Measurements from ENCODE around the gene TMEM165. TPM values are rescaled to one million over a fixed set of nuclear protein-coding genes. Genes with fewer than 3 reads are reported as not detected.

TMEM165 gene
- total RNA-seq, 1 donor from 2014 or later, result 95.4 TPM

GRCh38 chr4:55398966-55399365 is 3.2 kb downstream of the TMEM165 start:
- intact Hi-C loops (cut with micrococcal nuclease), result loop anchor here (2.0 to 10.0 kb wide), 4 partner anchors 14 to 1508 kb away; partner anchors contain the start of gene REST

GRCh38 chr4:55399581-55399980 is 3.8 kb downstream of the TMEM165 start:
- intact Hi-C loops (cut with micrococcal nuclease), result loop anchor here (2.0 to 10.0 kb wide), 4 partner anchors 13 to 1508 kb away; partner anchors contain the start of gene REST

DNA sequence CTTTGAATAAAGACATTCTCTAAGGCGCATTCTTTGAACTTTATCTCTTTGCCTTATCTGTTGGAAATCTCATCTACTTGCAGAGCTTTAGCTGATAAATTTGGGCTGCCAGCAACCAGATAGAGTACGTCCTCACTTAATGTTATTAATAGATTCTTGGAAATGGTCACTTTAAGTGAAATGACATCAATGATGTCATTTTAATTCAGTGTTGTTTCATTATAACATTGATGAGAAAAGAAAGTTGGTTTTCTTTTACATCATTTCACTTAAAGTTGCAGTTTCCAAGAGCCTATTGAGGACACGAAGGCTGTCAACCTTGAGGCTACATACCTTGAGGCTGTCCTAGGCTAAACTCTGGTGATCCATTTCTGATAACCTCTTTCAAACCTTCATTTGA is 9.3 kb downstream of the TMEM165 start:
- intact Hi-C loops (cut with micrococcal nuclease), result no loop called here

DNA sequence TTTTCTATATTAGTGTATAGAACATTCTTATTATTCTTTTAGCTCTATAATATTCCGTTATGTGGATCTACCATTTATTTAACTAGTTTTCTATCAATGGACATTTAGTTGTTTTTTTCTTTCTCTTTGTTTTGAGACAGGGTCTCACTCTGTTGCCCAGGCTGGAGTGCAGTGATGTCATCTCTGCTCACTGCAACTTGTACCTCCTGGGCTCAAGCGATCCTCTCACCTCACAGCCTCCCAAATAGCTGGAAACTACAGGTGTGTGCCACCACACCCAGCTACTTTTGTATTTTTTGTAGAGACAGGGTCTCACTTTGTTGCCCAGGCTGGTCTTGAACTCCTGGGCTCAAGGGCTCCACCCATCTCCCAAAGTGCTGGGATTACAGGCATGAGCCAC is 10.8 kb downstream of the TMEM165 start:
- intact Hi-C loops (cut with micrococcal nuclease), result no loop called here

- intact Hi-C loops (cut with micrococcal nuclease), result no loop called here
These were observed 11.4 kb downstream of the TMEM165 start for GRCh38 chr4:55407119-55407518.

- intact Hi-C loops (cut with micrococcal nuclease), result no loop called here
These were observed 12.0 kb downstream of the TMEM165 start for GRCh38 chr4:55407764-55408163.

DNA sequence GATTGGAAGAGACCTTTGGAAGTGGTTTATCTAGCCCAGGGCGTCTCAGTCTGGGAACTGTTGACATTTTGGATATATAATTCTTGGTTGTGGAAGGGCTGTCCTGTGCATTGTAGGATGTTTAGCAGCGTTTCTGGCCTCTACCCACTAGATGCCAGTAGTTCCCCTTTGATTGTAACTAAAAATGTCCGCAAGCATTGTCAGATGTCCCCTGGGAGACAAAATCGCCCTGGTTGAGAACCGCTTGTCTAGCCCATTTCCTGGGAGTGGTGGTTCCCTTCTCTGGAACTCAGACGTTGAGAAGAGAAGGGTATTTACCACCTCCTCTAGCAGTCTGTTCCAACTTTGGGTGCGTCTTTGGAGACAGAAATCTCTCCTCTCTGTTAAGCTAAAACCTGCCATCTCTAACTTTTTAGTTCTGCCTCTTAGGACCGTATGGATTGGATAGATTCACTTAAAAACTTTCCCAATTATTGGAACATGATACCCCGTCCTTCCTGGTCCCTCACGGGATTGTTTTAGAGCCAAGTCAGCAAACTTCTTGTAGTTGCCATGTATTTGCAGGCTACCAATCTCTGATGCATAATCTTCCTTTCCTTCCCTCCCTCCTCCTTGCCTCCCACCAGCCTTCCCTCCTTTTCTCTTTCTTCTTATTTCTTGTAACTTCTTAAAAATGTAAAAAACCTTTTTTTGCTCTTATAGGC is 13.9 kb downstream of the TMEM165 start:
- intact Hi-C loops (cut with micrococcal nuclease), result no loop called here

GRCh38 chr4:55410431-55410830 is 14.7 kb downstream of the TMEM165 start:
- intact Hi-C loops (cut with micrococcal nuclease), result no loop called here

DNA sequence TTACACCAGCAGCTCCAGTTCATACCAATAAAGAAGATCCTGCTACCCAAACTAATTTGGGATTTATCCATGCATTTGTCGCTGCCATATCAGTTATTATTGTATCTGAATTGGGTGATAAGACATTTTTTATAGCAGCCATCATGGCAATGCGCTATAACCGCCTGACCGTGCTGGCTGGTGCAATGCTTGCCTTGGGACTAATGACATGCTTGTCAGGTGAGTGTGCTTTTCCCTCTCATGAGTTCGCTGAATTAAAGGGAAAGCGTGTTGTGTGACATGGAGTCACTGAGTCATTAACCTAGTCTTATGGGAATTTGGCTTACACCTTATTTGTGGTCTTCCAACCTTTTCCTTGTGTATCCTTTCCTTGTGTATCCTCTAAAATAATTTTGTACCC is 15.9 kb downstream of the TMEM165 start:
- intact Hi-C loops (cut with micrococcal nuclease), result loop anchor here (2.0 kb wide), 1 partner anchor 13 kb away; no protein-coding TSS in a partner anchor

GRCh38 chr4:55416176-55416575 is 20.4 kb downstream of the TMEM165 start:
- intact Hi-C loops (cut with micrococcal nuclease), result no loop called here

DNA sequence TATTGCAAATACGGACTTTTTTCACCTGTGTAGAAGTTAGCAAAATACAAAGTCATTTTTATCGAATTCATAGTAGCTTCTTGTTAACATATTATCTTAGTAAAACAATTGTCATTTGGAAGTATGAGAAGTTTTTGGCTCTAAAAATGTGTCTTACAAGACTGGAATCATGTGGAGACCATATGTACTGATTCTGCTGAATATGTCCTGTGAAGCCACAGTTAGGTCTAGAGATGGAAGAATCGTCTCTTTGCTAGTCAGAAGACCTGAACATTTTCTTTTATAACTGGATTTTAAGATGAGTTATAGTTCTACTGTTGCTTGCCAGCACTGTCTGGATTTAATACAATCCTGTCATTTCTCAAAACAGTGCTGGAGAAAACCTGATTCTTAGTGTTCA is 29.0 kb downstream of the TMEM165 start:
- intact Hi-C loops (cut with micrococcal nuclease), result no loop called here

DNA sequence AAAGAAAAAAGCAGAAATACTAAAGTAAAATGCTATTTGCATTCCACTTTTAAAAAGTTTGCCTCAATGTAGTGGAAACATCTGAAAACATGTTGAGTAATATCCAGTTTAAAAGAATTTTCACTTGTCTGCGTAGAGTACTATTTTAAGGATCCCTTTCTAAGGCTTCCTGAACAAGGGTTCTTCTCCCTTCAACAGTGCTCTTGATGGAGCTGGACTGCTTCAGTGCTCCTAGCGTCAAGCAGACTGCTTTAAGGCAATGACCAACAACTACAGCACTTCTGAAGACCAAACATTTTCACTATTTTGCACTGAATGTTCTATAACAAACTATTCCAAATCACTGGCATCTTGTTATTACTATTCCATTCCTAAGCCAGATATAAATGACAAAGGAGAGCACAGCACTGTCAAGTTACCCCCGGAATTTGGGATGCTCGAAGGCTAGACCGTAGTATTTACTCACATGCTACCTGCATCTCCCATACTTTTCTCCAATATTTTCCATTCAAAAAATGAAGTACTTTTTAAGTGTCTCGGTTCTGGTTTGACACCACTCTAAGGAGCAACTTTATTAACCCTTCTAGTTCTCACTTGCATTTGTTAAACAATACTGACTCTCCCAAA is 36.1 kb downstream of the TMEM165 start:
- intact Hi-C loops (cut with micrococcal nuclease), result no loop called here

- intact Hi-C loops (cut with micrococcal nuclease), result loop anchor here (1.0 to 5.0 kb wide), 3 partner anchors 88 to 417 kb away; partner anchors contain the start of genes CLOCK and EXOC1
These were observed 39.5 kb downstream of the TMEM165 start for GRCh38 chr4:55435141-55435841.

DNA sequence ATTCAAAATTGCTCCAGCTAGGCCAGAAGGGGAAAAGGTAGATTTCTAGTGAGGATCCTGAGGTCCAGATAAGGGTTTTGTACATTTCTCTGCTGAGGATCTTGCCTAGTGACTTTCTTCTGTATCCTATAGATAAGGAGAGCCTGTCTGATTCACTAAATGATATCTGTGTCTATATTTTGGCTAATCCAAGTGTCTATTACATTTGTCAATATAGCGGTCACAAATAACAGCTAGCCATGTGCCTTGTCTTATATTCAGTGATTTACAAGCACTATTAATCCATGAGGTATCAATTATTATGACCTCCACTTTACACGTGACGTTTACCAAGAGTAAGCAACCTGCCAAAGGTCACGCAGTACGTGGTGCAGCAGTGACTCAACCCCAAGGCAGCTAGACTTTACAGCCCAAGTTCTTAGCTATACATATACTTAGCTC is 41.6 kb downstream of the TMEM165 start:
- intact Hi-C loops (cut with micrococcal nuclease), result loop anchor here (5.0 kb wide), 1 partner anchor 415 kb away; the partner anchor contains the start of gene EXOC1

DNA sequence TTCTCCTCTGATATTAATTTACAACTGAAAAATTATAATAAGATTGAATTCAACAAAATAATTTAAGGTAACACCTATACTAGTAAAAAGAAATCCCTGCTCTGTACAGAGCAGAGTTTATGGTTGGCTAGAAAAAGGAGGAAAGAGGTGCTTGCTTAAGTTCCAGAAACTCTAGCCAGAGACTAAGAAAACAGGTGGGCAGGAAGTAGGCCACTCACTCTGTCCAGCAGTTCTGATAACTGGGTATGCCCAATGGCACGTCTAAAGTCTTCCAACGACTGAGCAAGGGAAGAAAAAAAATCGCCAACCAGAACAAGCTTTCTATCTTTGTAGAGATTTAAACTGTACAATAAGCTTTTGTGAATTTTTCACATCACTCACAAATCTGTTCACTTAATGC is 42.1 kb downstream of the TMEM165 start:
- intact Hi-C loops (cut with micrococcal nuclease), result loop anchor here (5.0 kb wide), 1 partner anchor 414 kb away; the partner anchor contains the start of gene EXOC1

DNA sequence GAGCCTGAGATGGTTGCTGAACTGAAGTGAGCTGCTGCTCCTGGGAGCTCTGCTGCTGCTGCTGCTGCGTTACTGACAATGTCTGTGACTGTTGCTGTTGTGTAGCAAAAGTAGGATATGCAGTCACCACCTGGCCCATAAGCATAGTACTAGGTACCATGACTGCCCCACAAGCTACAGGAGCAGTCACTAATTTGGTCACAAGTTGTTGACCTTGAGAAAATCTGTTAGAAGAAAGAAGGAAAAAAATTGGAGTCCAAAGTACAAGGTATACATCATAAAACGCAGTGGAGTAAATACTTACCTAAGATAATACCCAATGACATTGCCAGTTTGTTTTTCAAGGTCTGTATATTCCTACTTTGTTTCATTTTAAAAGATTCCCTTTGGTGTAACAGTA is 42.6 kb downstream of the TMEM165 start:
- intact Hi-C loops (cut with micrococcal nuclease), result loop anchor here (5.0 kb wide), 1 partner anchor 414 kb away; the partner anchor contains the start of gene EXOC1

- intact Hi-C loops (cut with micrococcal nuclease), result loop anchor here (5.0 kb wide), 1 partner anchor 413 kb away; the partner anchor contains the start of gene EXOC1
These were observed 43.3 kb downstream of the TMEM165 start for GRCh38 chr4:55439023-55439422.

- intact Hi-C loops (cut with micrococcal nuclease), result no loop called here
These were observed 45.0 kb downstream of the TMEM165 start for GRCh38 chr4:55440786-55441185.

DNA sequence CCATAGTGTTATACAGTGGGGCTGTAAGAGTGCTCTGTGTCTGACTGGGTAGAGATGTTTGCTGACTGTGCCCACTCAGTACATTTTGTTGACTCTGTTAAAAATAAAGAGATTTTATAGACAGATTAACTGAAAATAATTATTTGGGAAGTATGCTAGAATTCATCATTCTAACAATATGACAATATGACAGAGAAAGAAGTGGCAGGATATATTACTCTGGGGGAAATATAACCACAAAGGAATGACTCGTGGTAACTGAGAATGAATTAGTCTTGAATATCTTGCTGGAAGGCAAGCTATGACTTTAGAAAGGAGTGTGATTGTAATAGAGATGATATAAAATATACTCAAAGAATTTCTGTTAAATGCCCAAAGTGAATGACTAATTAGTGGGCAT is 46.8 kb downstream of the TMEM165 start:
- intact Hi-C loops (cut with micrococcal nuclease), result no loop called here

GRCh38 chr4:55444827-55445226 is 49.1 kb downstream of the TMEM165 start:
- intact Hi-C loops (cut with micrococcal nuclease), result loop anchor here (1.0 to 5.0 kb wide), 2 partner anchors 9 to 857 kb away; no protein-coding TSS in a partner anchor

DNA sequence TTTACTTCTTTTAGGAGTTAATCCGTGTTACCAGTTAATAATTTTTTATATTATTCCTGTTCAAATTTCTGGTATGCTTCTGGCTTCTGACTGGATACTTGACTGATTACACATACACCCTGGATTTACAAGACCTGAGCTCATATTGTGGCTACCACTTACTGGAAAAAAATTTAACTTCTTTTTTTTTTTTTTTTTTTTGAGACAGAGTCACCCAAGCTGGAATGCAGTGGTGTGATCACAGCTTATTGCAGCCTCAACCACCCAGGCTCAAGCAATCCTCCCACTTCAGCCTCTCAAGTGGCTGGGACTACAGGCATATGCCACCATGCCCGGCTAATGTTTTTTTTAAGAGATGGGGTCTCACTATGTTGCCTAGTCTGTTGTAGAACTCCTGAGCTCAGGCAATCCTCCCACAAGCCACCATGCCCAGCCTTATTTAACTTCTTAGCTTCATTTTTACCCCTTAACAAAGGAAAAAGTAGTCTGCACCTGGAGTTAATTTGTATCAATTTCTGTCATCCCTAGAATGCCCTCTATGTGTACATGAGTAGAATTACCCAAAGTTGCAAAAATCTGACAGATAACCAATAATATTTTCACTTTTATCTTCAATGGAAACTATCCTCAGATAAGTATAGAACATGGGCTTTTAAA is 50.3 kb downstream of the TMEM165 start:
- intact Hi-C loops (cut with micrococcal nuclease), result loop anchor here (5.0 kb wide), 1 partner anchor 856 kb away; no protein-coding TSS in a partner anchor
